Heart right ventricle (tissue), 16 donors: ENCODE data around the gene GRID1. TPM values are rescaled to one million over a fixed set of nuclear protein-coding genes. Genes with fewer than 3 reads are reported as not detected.

Source experiments
- ATAC-seq, 8 donors: fragments of 200-7000 bp; cut with Tn5 transposase; one replicate each; pipeline ENCODE4 v1.9.1; 2020; ENCODE audit warnings: mild to moderate bottlenecking in 8 of 8, moderate library complexity in 8 of 8, moderate number of reproducible peaks in 1 of 8
- DNase-seq, 2 donors: peaks; one replicate each; pipeline ENCODE4 v3.0.0-alpha.2; 2020
- H3K27ac ChIP-seq, 10 donors: fragments of 200-600 bp; sonication (generic) in 2 of 10; one replicate each; pipeline versions ENCODE4 v1.5.0 to v1.8.0; 2020 to 2022; ENCODE audit warnings: mild to moderate bottlenecking in 3 of 10
- H3K27me3 ChIP-seq, 7 donors: fragments of 200-600 bp; one replicate each; pipeline ENCODE4 v1.8.0; 2021 to 2022; ENCODE audit warnings: mild to moderate bottlenecking in 2 of 7
- H3K36me3 ChIP-seq, 9 donors: fragments of 200-600 bp; sonication (generic) in 1 of 9; one replicate each; pipeline versions ENCODE4 v1.5.0 to v1.8.0; 2020 to 2022; ENCODE audit warnings: mild to moderate bottlenecking in 2 of 9
- H3K4me1 ChIP-seq, 9 donors: fragments of 200-600 bp; sonication (generic) in 1 of 9; one replicate each; pipeline versions ENCODE4 v1.5.0 to v1.8.0; 2020 to 2022; ENCODE audit warnings: mild to moderate bottlenecking in 4 of 9
- H3K4me3 ChIP-seq, 10 donors: fragments of 200-600 bp; sonication (generic) in 2 of 10; one replicate each; pipeline versions ENCODE4 v1.5.0 to v1.8.0; 2020 to 2022; ENCODE audit warnings: mild to moderate bottlenecking in 7 of 10, moderate library complexity in 2 of 10
- H3K9me3 ChIP-seq, 11 donors: fragments of 200-600 bp in 10 of 11; sonication (generic) in 2 of 11; one replicate each; pipeline versions ENCODE4 v1.5.0 to v1.8.0; 2013 to 2022; ENCODE audit warnings: mild to moderate bottlenecking in 2 of 11, control low read depth in 1 of 11, moderate library complexity in 1 of 11
- CTCF ChIP-seq, 9 donors: fragments of 200-600 bp; sonication (generic) in 2 of 9; IDR thresholded peaks; one replicate each; pipeline versions ENCODE4 v1.5.0 to v1.8.0; 2021 to 2022; ENCODE audit warnings: antibody characterized with exemption in 9 of 9, mild to moderate bottlenecking in 5 of 9, moderate library complexity in 1 of 9
- WGBS, 2 donors: extraction: QIAGEN DNeasy Blood & Tissue Kit; methylation state at CpG; one replicate each; pipeline ENCODE4 v1.1.7; 2013; ENCODE audit warnings: inconsistent platforms in 1 of 2; 5-methylcytosine and 5-hydroxymethylcytosine counted together
- intact Hi-C, 10 donors: fragments of 100-400 bp; cut with DNase I; formaldehyde crosslinking; loops; one replicate each; pipeline versions ENCODE4 v1.11.1 to v1.14.2; 2022
- polyA plus RNA-seq, 2 donors: library from polyadenylated mRNA; stranded (reverse); fragments of 200-250 nt; gene quantifications; one replicate each; pipeline ENCODE4 v1.2.3, GENCODE V29; 2013
- total RNA-seq, 10 donors: library from RNA; stranded (reverse); fragmentation: NEBNext Ultra II Directional in 3 of 10; extraction: Animal tissue kit (Norgen Biotek cat#: 25700) in 3 of 10; gene quantifications; one replicate each; pipeline versions ENCODE4 v1.2.1 to v1.2.4, GENCODE V29; 2021 to 2023
- donor health status: Arrhythmogenic right ventricular cardiomyopathy.
- donor health status: ischemic (EF 13 %, LVEDD 7.1; RV severe dilation, severe dysfunction).
- donor health status: healthy with polysubstance abuse.
- donor health status: DM: no; HTN: yes; CAD: no.
- donor health status: DM: no; HTN: no; CAD: no.
- donor health status: ischemic (EF 25% LVEDD 6.9; RV normal size, moderate dysfunction).
- donor health status: ischemic (EF 25% LVEDD 5.7; RV mildly dilated, moderate dysfunction).
- donor health status: healthy.
- donor health status: DM: yes; HTN: yes; CAD: no.
- donor health status: Ischemic cardiomyopathy.
- donor health status: ischemic (EF 35%, LVEDD 5.7; RV mildly dilated, moderate dysfunction).
- donor health status: nonischemic (EF 11% LVEDD 7.7; RV severe dilation, severe dysfunction).
- donor health status: DM: yes; HTN: yes; CAD: no.
- donor health status: PGD.
- donor health status: ischemic (EF 29% LVEDD 5.4; RV normal size, mild dysfunction).
- donor health status: nonischemic (EF 23%, LVEDD 6.1; RV moderate dilation, normal function).

The GRID1 gene
- total and polyA plus RNA-seq, 12 donors = 0.44 to 3.4 (median 1.5) TPM

DNA sequence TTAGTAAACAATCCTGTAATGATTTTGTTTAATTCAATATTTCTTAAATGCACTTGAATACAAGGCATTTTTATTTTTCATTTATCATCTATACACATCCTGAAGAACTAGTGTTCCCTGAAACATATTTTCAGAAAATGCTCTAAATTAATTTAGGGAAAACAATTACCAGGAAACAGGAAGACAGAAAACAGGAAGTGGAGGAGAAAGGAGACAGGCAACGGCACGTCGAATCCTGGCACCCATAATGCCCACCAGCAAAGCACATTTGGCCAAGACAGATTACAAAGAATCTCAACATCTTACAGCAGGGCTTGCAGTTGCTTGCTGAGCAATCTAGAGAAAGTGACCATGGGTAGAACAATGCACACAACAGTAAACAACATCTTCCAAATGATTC lies 571.1 kb downstream of the GRID1 start:
- Histone ChIP-seq H3K4me1 (peaks cover 0 to 14% (median 5%) of the 10 kb centered on the region in 9 donors), H3K27ac (no peak overlapping the region), H3K9me3 (no peaks in the 10 kb centered on the region), H3K4me3 (no peak overlapping the region), H3K36me3 (no peaks in the 10 kb centered on the region), H3K27me3 (peaks cover 0 to 6% (median 0%) of the 10 kb centered on the region in 7 donors)
- no peak for TF ChIP-seq CTCF (IDR thresholded peaks at IDR 0.05)
- intact Hi-C loops = loop anchor here in 2 of 10 donors (10.0 kb wide), 2 partner anchors 219 to 579 kb away; no protein-coding TSS in a partner anchor
- DNase-seq (no peak), ATAC-seq (no peak)
- WGBS, 2 donors = 47 to 57% methylated on average over 3 of the region's 3 CpGs

DNA sequence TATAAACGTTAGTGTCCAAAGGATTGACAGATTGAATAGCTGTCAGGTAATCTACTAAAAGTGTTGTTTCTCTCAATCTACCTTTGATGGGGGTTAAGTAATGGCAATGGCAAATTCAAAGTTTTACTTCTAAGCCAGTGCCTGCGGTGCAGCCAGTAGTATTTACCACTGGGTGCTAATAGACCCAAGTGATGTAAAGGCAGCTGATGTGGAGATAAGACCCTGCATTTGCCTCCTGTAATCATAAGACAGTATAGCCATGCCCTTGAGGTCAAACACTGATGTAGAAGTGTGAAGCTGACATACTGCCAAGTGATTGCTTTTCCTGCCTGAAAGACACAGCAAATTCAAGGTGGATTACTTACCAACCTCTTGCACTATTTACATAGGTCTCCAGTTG lies 572.0 kb downstream of the GRID1 start:
- intact Hi-C loops = loop anchor here in 4 of 10 donors (5.0 to 10.0 kb wide), 4 partner anchors 220 to 583 kb away; partner anchors contain the start of gene GRID1 (in 1 of the 4)
- H3K9me3 ChIP-seq = no peaks in the 10 kb centered on the region
- no peak for ATAC-seq
- peaks cover 0 to 5% (median 0%) of the 10 kb centered on the region in 7 donors for H3K27me3 ChIP-seq
- no peaks in the 10 kb centered on the region for H3K36me3 ChIP-seq
- H3K4me3 ChIP-seq = no peak overlapping the region
- peaks cover 0 to 16% (median 5%) of the 10 kb centered on the region in 9 donors for H3K4me1 ChIP-seq
- no peak overlapping the region for H3K27ac ChIP-seq
- no peak for DNase-seq
- 65% methylated on average over 2 of the region's 2 CpGs for WGBS, 2 donors
- TF ChIP-seq CTCF (IDR thresholded peaks at IDR 0.05) = no peak

GRCh38 chr10:85792533-85792858 lies 574.1 kb downstream of the GRID1 start:
- no peak for TF ChIP-seq CTCF (IDR thresholded peaks at IDR 0.05)
- intact Hi-C loops = loop anchor here in 4 of 10 donors (5.0 to 10.0 kb wide), 4 partner anchors 222 to 585 kb away; partner anchors contain the start of gene GRID1 (in 1 of the 4)
- H3K27ac ChIP-seq = no peak overlapping the region
- H3K9me3 ChIP-seq = no peaks in the 10 kb centered on the region
- H3K4me3 ChIP-seq = no peak overlapping the region
- no peaks in the 10 kb centered on the region for H3K27me3 ChIP-seq
- DNase-seq (no peak), ATAC-seq (peak in 2 of 8 donors; percentile 14 to 59)
- no peaks in the 10 kb centered on the region for H3K36me3 ChIP-seq
- 43 to 57% methylated on average over 3 of the region's 3 CpGs for WGBS, 2 donors
- H3K4me1 ChIP-seq = peaks cover 0 to 16% (median 5%) of the 10 kb centered on the region in 9 donors

GRCh38 chr10:85791818-85792532 lies 574.6 kb downstream of the GRID1 start:
- WGBS, 2 donors = 64 to 69% methylated on average over 5 of the region's 5 CpGs
- Histone ChIP-seq H3K4me1 (peaks cover 0 to 16% (median 5%) of the 10 kb centered on the region in 9 donors), H3K27ac (no peak overlapping the region), H3K36me3 (no peaks in the 10 kb centered on the region), H3K9me3 (no peaks in the 10 kb centered on the region), H3K4me3 (no peak overlapping the region), H3K27me3 (no peaks in the 10 kb centered on the region)
- ATAC-seq (peak in 3 of 8 donors; percentile 16 to 62 (median 45)), DNase-seq (no peak)
- peak in 6 of 9 donors; percentile 27 to 54 (median 40) for TF ChIP-seq CTCF (IDR thresholded peaks at IDR 0.05)
- intact Hi-C loops = loop anchor here in 4 of 10 donors (5.0 to 10.0 kb wide), 4 partner anchors 223 to 585 kb away; partner anchors contain the start of gene GRID1 (in 1 of the 4)
